Posterior cingulate gyrus (tissue), 11 donors: ENCODE measurements around the gene CALN1.

Source experiments
- DNase-seq, 10 donors: peaks; one replicate each; pipeline versions ENCODE4 v3.0.0 to v3.0.0-alpha.2; 2020 to 2021; ENCODE audit warnings: mixed read lengths in 3 of 10
- intact Hi-C: fragments of 100-400 bp; cut with DNase I; formaldehyde crosslinking; loops from one replicate; pipeline ENCODE4 v1.15.1; 2023

CALN1 gene

GRCh38 chr7:72335561-72336381, 76.4 kb downstream of the CALN1 start:
- intact Hi-C loops = loop anchor here (5.0 to 10.0 kb wide), 2 partner anchors 157 to 181 kb away; no protein-coding TSS in a partner anchor
- peak in 8 of 10 donors; percentile 16 to 89 (median 34) for DNase-seq

- DNase-seq = peak in 1 of 10 donors; percentile 67
- intact Hi-C loops = loop anchor here (5.0 to 10.0 kb wide), 2 partner anchors 158 to 180 kb away; no protein-coding TSS in a partner anchor
These were observed 77.4 kb downstream of the CALN1 start for GRCh38 chr7:72334698-72335097.

DNA sequence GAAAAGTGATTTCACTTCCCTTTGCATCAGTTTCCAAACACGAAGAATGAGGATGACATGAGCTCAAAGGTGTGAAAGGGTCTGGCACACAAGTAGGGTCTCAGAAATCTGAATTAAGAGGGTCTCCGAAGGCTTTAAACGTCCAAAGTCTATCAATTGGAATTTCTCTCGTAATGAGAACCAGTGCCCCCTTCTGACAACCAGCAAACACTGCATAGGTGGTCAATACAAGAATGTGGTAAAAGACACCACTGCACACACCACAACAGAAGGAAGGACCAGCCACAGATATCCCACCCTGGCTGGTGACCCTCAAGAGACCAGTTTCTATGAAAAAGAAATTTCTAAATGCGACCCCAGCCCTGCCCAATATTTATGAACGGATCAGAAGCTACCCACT, 78.1 kb downstream of the CALN1 start:
- DNase-seq = no peak
- intact Hi-C loops = loop anchor here (10.0 kb wide), 1 partner anchor 179 kb away; no protein-coding TSS in a partner anchor

- DNase-seq = no peak
- intact Hi-C loops = no loop called here
These were observed 85.3 kb downstream of the CALN1 start for GRCh38 chr7:72326811-72327210.

- DNase-seq = no peak
- intact Hi-C loops = no loop called here
These were observed 85.8 kb downstream of the CALN1 start for GRCh38 chr7:72326365-72326764.

- intact Hi-C loops = no loop called here
These were observed 86.6 kb downstream of the CALN1 start for GRCh38 chr7:72325561-72325960.

DNA sequence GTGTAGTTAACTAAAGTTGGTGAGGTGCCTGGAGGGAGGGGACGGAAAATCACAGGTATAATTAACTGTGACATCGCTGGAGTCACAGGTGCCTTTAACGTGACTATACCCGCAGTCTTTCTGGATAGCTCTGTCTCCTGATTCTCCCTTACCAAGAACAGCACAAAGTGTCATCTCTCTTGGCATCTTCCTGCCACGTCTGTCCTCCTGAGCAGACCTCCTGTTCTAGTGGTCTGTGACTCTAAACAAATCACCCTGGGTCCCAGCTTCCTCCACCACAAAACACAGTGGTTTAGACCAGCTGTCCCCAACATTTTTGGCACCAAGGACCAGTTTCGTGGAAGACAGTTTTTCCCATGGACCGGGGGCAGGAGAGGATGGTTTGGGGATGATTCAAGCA, 90.5 kb downstream of the CALN1 start:
- intact Hi-C loops = no loop called here
- no peak for DNase-seq

More at GRCh38 chr7:72325561-72325960, 86.6 kb downstream of the CALN1 start:
- no peak for DNase-seq

DNA sequence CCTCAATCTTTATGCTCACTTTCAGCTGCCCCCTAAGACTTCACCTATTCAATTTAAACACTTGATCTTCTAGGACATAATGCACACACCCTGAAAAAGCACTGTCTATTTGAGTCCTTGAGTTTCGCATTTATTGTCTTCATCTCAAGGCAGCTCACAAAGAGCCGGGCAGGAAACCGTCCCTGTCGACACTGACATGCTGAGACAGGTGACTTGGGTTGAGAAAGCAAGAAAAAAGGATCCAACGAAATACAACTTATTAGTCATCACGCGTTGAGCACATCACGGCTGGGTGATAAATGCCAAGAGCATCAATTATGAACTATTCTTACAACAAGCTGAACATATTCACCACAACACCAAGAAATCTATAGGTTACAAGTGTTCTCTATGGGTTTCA, 91.1 kb downstream of the CALN1 start:
- no peak for DNase-seq
- intact Hi-C loops = no loop called here

- DNase-seq = peak in 2 of 10 donors; percentile 11 to 81
- intact Hi-C loops = no loop called here
These were observed 94.8 kb downstream of the CALN1 start for GRCh38 chr7:72317341-72317740.

- intact Hi-C loops = no loop called here
- no peak for DNase-seq
These were observed 96.0 kb downstream of the CALN1 start for GRCh38 chr7:72316148-72316547.

GRCh38 chr7:72313906-72314305, 98.2 kb downstream of the CALN1 start:
- intact Hi-C loops = no loop called here

GRCh38 chr7:72310301-72310700, 101.8 kb downstream of the CALN1 start:
- no peak for DNase-seq
- intact Hi-C loops = no loop called here

More at GRCh38 chr7:72313906-72314305, 98.2 kb downstream of the CALN1 start:
- peak in 4 of 10 donors; percentile 15 to 83 (median 38) for DNase-seq

- no peak for DNase-seq
- intact Hi-C loops = no loop called here
These were observed 102.7 kb downstream of the CALN1 start for GRCh38 chr7:72309476-72309875.

DNA sequence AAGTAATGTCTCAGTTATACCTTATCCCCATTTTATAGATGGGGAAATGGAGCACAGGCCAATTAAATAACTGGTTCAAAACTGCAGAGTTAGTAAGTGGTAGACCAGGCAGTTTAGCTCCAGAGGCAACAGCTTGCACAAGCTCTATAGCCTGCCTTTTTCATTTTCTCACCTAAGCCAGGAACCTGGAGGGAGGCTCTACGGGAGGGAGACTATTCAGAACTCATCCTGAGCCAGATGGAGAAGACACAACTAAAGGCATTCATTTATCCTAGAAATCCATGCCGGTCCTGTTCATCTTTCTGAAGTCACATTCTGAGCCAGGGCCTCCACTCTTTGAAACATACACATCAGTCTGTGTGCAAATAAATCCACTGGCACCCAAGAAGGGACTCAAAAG, 103.2 kb downstream of the CALN1 start:
- no peak for DNase-seq
- intact Hi-C loops = no loop called here

GRCh38 chr7:72307566-72307965, 104.6 kb downstream of the CALN1 start:
- DNase-seq = peak in 3 of 10 donors; percentile 32 to 59 (median 33)
- intact Hi-C loops = no loop called here

- intact Hi-C loops = no loop called here
- DNase-seq = no peak
These were observed 113.2 kb downstream of the CALN1 start for GRCh38 chr7:72298912-72299311.

DNA sequence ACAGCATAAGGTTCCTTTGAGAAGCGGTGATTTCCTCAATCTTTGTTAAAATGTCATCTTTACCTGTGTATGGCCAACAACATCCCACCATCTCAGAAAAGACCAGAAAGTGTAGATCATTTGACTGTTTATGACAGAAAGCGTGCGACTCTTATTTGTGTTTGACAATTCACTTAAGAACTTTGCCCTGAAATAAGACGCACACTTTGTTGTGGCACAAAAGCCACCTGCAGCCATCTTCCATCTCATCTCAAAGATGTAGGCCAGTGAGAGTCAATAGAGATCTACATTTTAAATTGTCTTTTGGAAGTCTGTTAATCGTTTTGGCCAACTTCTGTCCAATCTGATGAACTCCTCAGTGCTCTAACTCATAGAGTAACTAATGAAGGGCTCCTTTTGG, 114.0 kb downstream of the CALN1 start:
- intact Hi-C loops = no loop called here
- DNase-seq = no peak

- DNase-seq = no peak
- intact Hi-C loops = no loop called here
These were observed 114.5 kb downstream of the CALN1 start for GRCh38 chr7:72297636-72298035.

DNA sequence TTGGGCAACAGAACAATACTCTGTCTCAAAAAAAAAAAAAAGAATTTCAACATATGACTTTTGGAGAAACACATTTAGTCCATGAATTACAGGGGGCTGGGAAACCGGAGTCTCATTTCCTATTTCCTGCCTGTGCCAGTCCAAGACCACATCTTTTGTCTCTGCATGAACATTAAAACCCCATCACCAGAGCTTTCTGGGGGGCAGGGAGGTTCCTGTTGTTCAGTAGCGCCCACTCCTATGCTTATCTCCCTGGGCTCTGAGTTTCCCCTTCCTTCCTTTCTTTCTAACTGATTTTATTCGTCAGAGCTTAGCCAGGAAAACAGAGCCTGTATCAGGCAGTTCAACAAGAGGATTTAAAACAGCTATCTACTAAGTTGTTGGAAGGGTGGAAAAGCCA, 119.3 kb downstream of the CALN1 start:
- no peak for DNase-seq
- intact Hi-C loops = no loop called here

DNA sequence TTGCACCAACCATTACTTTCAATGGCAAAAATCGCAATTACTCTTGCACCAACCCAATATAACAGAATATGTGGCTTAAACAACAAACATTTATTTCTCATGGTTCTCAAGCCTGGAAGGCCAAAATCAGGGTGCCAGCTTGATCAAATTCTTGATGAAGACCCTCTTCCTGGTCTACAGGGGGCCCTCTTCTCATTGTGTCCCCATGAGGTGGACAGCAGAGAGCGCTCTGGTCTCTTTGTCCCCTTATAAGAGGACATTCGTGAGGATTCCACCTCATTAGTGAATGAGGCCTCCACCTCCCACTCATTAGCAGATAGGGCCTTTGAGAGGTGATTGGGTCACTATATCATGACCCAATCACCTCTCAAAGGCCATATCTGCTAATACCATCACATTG, 120.0 kb downstream of the CALN1 start:
- no peak for DNase-seq
- intact Hi-C loops = no loop called here

GRCh38 chr7:72286519-72286918, 125.6 kb downstream of the CALN1 start:
- DNase-seq = no peak
- intact Hi-C loops = no loop called here

DNA sequence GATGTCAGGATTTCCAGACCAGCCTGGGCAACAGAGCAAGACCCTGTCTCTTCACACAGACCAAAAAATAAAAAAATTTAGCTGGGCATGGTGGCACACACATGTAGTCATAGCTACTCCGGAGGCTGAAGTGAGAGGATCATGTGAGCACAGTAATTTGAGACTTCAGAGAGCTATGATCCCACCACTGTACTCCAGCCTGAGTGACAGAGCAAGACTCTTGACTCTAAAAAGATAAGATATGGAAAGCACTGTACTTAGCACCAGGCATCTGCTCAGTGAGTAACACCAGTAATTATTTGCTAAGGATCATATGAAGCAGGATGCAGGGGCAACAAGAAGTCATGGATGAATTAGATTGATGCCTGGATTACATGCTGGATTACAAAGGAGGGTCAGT, 128.8 kb downstream of the CALN1 start:
- no peak for DNase-seq
- intact Hi-C loops = no loop called here
